DOHH2 (cell line): ENCODE results near the gene CLASP1.

ENCODE experiments used
- H3F3A ChIP-seq: fragments of 200-600 bp; sonication (generic), shearing (Covaris generic); 2 replicates; pipeline ENCODE4 v1.6.0; 2016; ENCODE audit warnings: antibody characterized with exemption, mild to moderate bottlenecking; ENCODE audit not compliant: control insufficient read depth, insufficient read depth
- H3K27ac ChIP-seq: fragments of 200-600 bp; sonication (generic); 2 replicates; pipeline ENCODE4 v1.5.1; 2014; ENCODE audit warnings: low read depth, mild to moderate bottlenecking, low read length, moderate library complexity
- H3K27me3 ChIP-seq: fragments of 200-600 bp; sonication (generic); 2 replicates; pipeline ENCODE4 v1.6.1; 2014; ENCODE audit warnings: mild to moderate bottlenecking, low read length, mixed read lengths; ENCODE audit not compliant: control insufficient read depth
- H3K36me3 ChIP-seq: fragments of 200-600 bp; sonication (generic); 2 replicates; pipeline ENCODE4 v1.6.1; 2014; ENCODE audit warnings: mild to moderate bottlenecking, low read length, moderate library complexity, mixed read lengths; ENCODE audit not compliant: control insufficient read depth
- H3K4me1 ChIP-seq: fragments of 200-600 bp; sonication (generic); 2 replicates; pipeline ENCODE4 v1.6.1; 2014; ENCODE audit warnings: mild to moderate bottlenecking, low read length, mixed read lengths; ENCODE audit not compliant: control insufficient read depth
- H3K4me2 ChIP-seq: fragments of 200-600 bp; sonication (generic); 2 replicates; pipeline ENCODE4 v1.6.0; 2014; ENCODE audit warnings: mild to moderate bottlenecking, low read length, moderate library complexity
- H3K4me3 ChIP-seq: fragments of 200-600 bp; sonication (generic); 2 replicates; pipeline ENCODE4 v1.5.1; 2014; ENCODE audit warnings: mild to moderate bottlenecking, low read length, mixed read lengths
- H3K79me2 ChIP-seq: fragments of 200-600 bp; sonication (generic); 2 replicates; pipeline ENCODE4 v1.6.1; 2014; ENCODE audit warnings: mild to moderate bottlenecking, low read length, mixed read lengths; ENCODE audit not compliant: control insufficient read depth
- H3K9me2 ChIP-seq: fragments of 200-600 bp; sonication (generic); replicated peaks from 2 replicates; pipeline ENCODE4 v1.6.1; 2014; ENCODE audit warnings: mild to moderate bottlenecking, low read length, mixed read lengths; ENCODE audit not compliant: control insufficient read depth
- H3K9me3 ChIP-seq: fragments of 200-600 bp; sonication (generic); 2 replicates; pipeline ENCODE4 v1.6.1; 2014; ENCODE audit warnings: antibody characterized with exemption, low read length, mixed read lengths; ENCODE audit not compliant: control insufficient read depth, insufficient read depth
- H4K20me1 ChIP-seq: fragments of 200-600 bp; sonication (generic); 2 replicates; pipeline ENCODE4 v1.6.0; 2014; ENCODE audit warnings: low read depth, mild to moderate bottlenecking, antibody characterized with exemption, low read length, moderate library complexity; ENCODE audit not compliant: control insufficient read depth, insufficient read depth
- EZH2phosphoT487 ChIP-seq: fragments of 200-600 bp; sonication (generic); IDR thresholded peaks from 2 replicates; pipeline ENCODE4 v1.6.1; 2017; ENCODE audit warnings: borderline replicate concordance, mild to moderate bottlenecking, antibody characterized with exemption, low read length, moderate library complexity, mixed read lengths
- TF ChIP-seq, protein P1 (sequence below): fragments of 200-600 bp; sonication (generic); IDR thresholded peaks from one replicate; pipeline ENCODE4 v1.5.1; 2014; ENCODE audit warnings: antibody characterized with exemption, mild to moderate bottlenecking, low read depth, low read length; ENCODE audit not compliant: poor library complexity, severe bottlenecking

Gene CLASP1

DNA sequence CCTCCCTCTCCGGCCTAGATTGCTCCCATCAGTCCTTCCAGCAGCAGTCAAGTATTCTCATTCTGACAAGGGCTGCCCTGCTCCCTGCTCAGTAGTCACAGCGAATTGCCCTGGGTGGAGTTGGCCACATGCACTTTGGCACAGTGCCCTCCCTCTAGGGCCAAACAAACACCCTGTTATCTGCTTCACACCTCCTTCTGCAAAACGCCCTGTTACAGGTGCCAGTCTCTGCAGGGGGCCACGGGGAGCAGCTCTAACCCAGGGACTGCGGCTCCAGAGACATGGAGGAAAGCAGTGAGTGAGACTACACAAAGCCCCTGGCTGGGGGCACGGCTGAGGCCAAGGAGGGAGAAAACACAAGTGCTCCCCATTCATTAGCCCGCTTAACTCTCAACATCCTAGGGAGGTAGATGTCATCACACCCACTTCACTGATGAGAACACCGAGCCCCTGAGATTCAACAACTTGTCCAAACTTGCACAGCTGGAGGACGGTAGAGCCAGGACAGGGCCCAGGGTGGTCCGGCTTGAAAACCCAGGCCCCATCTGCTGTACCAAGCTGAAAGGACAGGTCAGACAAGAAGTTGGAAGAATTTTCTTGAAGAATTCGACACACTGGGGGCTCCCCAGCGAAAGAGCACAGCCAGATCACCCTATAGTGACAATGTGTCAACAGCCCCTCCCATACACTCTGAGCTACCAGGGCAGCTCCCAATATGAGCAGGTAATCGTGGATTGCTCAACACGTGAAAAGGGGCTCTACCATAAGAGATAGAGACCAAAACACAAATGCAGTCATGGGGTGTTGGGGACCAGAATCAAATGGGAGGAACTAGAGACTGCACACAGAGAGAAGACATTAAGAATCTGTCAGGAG is 355.6 kb downstream of the CLASP1 start:
- Histone ChIP-seq H3K4me1 (no peaks in the 10 kb centered on the region), H3K9me2 (no peaks in the 10 kb centered on the region), H3K79me2 (no peaks in the 10 kb centered on the region), H3K27ac (no peak overlapping the region), H3K4me2 (no peak overlapping the region), H3K4me3 (no peak overlapping the region), H3F3A (no peaks in the 10 kb centered on the region), H3K9me3 (no peaks in the 10 kb centered on the region), H3K36me3 (no peaks in the 10 kb centered on the region), H3K27me3 (no peaks in the 10 kb centered on the region), H4K20me1 (no peaks in the 10 kb centered on the region)
- TF ChIP-seq EZH2phosphoT487: no peak
- TF ChIP-seq, protein P1, sequence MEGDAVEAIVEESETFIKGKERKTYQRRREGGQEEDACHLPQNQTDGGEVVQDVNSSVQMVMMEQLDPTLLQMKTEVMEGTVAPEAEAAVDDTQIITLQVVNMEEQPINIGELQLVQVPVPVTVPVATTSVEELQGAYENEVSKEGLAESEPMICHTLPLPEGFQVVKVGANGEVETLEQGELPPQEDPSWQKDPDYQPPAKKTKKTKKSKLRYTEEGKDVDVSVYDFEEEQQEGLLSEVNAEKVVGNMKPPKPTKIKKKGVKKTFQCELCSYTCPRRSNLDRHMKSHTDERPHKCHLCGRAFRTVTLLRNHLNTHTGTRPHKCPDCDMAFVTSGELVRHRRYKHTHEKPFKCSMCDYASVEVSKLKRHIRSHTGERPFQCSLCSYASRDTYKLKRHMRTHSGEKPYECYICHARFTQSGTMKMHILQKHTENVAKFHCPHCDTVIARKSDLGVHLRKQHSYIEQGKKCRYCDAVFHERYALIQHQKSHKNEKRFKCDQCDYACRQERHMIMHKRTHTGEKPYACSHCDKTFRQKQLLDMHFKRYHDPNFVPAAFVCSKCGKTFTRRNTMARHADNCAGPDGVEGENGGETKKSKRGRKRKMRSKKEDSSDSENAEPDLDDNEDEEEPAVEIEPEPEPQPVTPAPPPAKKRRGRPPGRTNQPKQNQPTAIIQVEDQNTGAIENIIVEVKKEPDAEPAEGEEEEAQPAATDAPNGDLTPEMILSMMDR: no peak

DNA sequence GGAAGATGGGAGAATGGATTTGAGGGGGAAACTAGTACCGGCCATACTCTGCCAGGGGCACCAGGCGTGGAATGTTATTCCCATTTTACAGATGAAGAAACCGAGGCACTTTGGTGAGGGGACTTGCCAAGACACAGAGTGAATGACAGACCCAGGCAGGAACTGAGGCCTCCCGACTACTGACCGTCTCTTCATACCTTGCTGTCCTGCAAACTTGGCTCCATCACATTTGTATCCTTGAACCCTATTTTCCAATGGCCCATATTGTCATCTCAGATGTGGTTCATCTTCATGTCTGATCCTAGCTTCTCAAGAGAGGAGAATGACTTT is 358.0 kb downstream of the CLASP1 start:
- Histone ChIP-seq H3F3A (no peaks in the 10 kb centered on the region), H3K79me2 (no peaks in the 10 kb centered on the region), H3K4me3 (no peak overlapping the region), H3K27ac (no peak overlapping the region), H4K20me1 (no peaks in the 10 kb centered on the region), H3K36me3 (no peaks in the 10 kb centered on the region), H3K4me1 (peaks cover 4% of the 10 kb centered on the region), H3K27me3 (no peaks in the 10 kb centered on the region), H3K9me3 (no peaks in the 10 kb centered on the region), H3K9me2 (no peaks in the 10 kb centered on the region), H3K4me2 (no peak overlapping the region)
- TF ChIP-seq, protein P1: no peak
- no peak for TF ChIP-seq EZH2phosphoT487

DNA sequence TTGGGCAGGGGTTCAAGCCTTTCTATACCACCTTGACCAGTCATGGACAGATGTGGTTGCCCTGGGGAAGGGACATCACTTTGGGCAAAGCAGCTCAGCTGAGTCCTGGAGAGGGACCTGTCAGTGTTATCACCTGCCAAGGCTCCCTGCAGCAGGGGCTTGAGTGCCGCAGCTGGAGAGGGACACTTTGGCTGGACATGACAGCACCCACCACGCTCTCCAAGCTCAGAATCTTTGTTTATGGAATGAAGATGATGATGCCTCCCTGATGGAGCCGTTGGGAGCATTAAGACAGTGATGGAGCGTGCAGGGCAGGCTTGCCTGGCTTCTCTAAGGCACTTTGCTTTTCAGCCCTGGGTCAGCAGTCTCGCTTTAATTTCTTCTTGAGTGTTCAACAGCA is 360.0 kb downstream of the CLASP1 start:
- Histone ChIP-seq H3K79me2 (no peaks in the 10 kb centered on the region), H3K4me1 (peaks cover 4% of the 10 kb centered on the region), H3K4me3 (no peak overlapping the region), H4K20me1 (no peaks in the 10 kb centered on the region), H3K27me3 (no peaks in the 10 kb centered on the region), H3K27ac (no peak overlapping the region), H3K9me3 (no peaks in the 10 kb centered on the region), H3F3A (no peaks in the 10 kb centered on the region), H3K4me2 (no peak overlapping the region), H3K36me3 (no peaks in the 10 kb centered on the region), H3K9me2 (no peaks in the 10 kb centered on the region)
- TF ChIP-seq EZH2phosphoT487: no peak
- TF ChIP-seq, protein P1: no peak
